Neural progenitor cell (in vitro differentiated cells): ENCODE results near the gene EAF2.

ENCODE experiments used
- CTCF ChIP-seq: fragments of 200-600 bp; sonication (generic); IDR thresholded peaks from 2 replicates; pipeline ENCODE4 v1.5.1; 2017; ENCODE audit warnings: antibody characterized with exemption, mild to moderate bottlenecking
- EZH2 ChIP-seq: fragments of 200-600 bp; sonication (generic); IDR thresholded peaks from 2 replicates; pipeline ENCODE4 v1.6.1; 2017; ENCODE audit warnings: antibody characterized with exemption, mild to moderate bottlenecking, moderate library complexity

GRCh38 chr3:121786485-121786884 is 48.5 kb upstream of the EAF2 start:
- no peak for TF ChIP-seq CTCF
- TF ChIP-seq EZH2: no peak
